Upper lobe of right lung (tissue), 1 donor: Measurements from ENCODE around the gene RHOG. TPM values are rescaled to one million over a fixed set of nuclear protein-coding genes. Genes with fewer than 3 reads are reported as not detected.

Experiments
- ATAC-seq: fragments of 200-7000 bp; cut with Tn5 transposase; one replicate; pipeline ENCODE4 v1.9.1; 2020; ENCODE audit warnings: mild to moderate bottlenecking, moderate library complexity
- DNase-seq: peaks from one replicate; pipeline ENCODE4 v3.0.0-alpha.2; 2020
- H3K27ac ChIP-seq: fragments of 200-600 bp; one replicate; pipeline ENCODE4 v1.8.0; 2022
- H3K27me3 ChIP-seq: fragments of 200-600 bp; one replicate; pipeline ENCODE4 v1.8.0; 2022; ENCODE audit warnings: mild to moderate bottlenecking
- H3K36me3 ChIP-seq: fragments of 200-600 bp; one replicate; pipeline ENCODE4 v1.8.0; 2022
- H3K4me1 ChIP-seq: fragments of 200-600 bp; one replicate; pipeline ENCODE4 v1.8.0; 2022
- H3K4me3 ChIP-seq: fragments of 200-600 bp; one replicate; pipeline ENCODE4 v1.8.0; 2022; ENCODE audit warnings: mild to moderate bottlenecking
- H3K9me3 ChIP-seq: fragments of 200-600 bp; one replicate; pipeline ENCODE4 v1.8.0; 2022
- CTCF ChIP-seq: fragments of 200-600 bp; IDR thresholded peaks from one replicate; pipeline ENCODE4 v1.8.0; 2022; ENCODE audit warnings: antibody characterized with exemption
- intact Hi-C: fragments of 100-400 bp; cut with DNase I; formaldehyde crosslinking; loops from one replicate; pipeline ENCODE4 v1.11.0; 2022
- total RNA-seq: library from RNA; stranded (reverse); fragmentation: NEBNext Ultra II Directional; extraction: Animal tissue kit (Norgen Biotek cat#: 25700); gene quantifications from one replicate; pipeline ENCODE4 v1.2.1, GENCODE V29; 2021
- donor health status: DM: no; HTN: yes; CAD: no; lungs with severe emphysema.

RHOG gene
- total RNA-seq, 1 donor from 2014 or later = 65.6 TPM

DNA sequence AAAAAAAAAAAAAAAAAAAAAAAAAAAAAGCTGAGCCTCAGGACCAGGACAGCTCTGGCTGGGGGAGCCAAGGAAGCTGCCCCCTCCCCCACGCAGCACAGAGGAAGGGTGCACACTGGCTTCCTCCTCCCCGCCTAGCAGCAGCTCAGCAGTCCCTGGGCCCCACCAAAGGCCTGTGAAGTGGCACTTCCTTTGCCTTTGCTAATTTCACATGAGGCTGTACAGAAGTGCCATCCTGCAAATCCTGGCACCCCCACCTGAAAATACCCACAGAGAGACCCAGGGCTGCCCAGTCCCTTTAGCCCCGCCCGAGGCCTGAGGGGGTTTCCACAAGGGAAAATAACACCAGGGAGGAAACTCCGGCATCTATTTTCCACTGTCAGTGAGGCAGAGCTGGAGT lies 3.9 kb downstream of the RHOG start:
- peak overlapping the region; percentile 23 for H3K4me3 ChIP-seq
- no peaks in the 10 kb centered on the region for H3K27me3 ChIP-seq
- peaks cover 75% of the 10 kb centered on the region for H3K4me1 ChIP-seq
- intact Hi-C loops = no loop called here
- ATAC-seq (no peak), DNase-seq (no peak)
- no peak for TF ChIP-seq CTCF
- H3K27ac ChIP-seq = peak overlapping the region; percentile 65
- no peaks in the 10 kb centered on the region for H3K9me3 ChIP-seq
- H3K36me3 ChIP-seq = no peaks in the 10 kb centered on the region

GRCh38 chr11:3835751-3836150 lies 5.0 kb downstream of the RHOG start:
- H3K27ac ChIP-seq = peak overlapping the region; percentile 55
- intact Hi-C loops = no loop called here
- H3K27me3 ChIP-seq = no peaks in the 10 kb centered on the region
- peaks cover 83% of the 10 kb centered on the region for H3K4me1 ChIP-seq
- H3K9me3 ChIP-seq = no peaks in the 10 kb centered on the region
- peaks cover under 1% of the 10 kb centered on the region for H3K36me3 ChIP-seq
- ATAC-seq (no peak), DNase-seq (no peak)
- TF ChIP-seq CTCF = no peak
- H3K4me3 ChIP-seq = no peak overlapping the region

GRCh38 chr11:3834664-3835461 lies 5.9 kb downstream of the RHOG start:
- DNase-seq (peak; percentile 72), ATAC-seq (peak; percentile 63)
- no peak for TF ChIP-seq CTCF
- H3K9me3 ChIP-seq = no peaks in the 10 kb centered on the region
- peaks cover 9% of the 10 kb centered on the region for H3K36me3 ChIP-seq
- H3K27ac ChIP-seq = peak overlapping the region; percentile 55
- no peak overlapping the region for H3K4me3 ChIP-seq
- intact Hi-C loops = no loop called here
- H3K4me1 ChIP-seq = peaks cover 89% of the 10 kb centered on the region
- no peaks in the 10 kb centered on the region for H3K27me3 ChIP-seq

DNA sequence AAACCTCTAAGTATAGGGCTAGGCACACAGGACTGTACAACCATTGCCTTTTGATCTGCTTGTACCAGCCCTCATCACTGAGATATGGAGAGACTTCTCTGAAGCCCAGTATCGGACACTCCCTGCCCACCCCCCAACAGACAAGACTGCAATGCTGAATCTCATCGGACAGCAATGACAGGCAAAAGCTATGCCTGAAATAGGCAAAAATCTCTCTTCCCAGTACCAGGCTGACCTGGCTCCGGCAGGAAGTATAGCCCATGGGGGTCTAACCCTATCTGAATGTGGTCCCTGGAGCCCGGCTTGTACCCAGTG lies 6.5 kb downstream of the RHOG start:
- Histone ChIP-seq H3K27me3 (no peaks in the 10 kb centered on the region), H3K4me1 (peaks cover 89% of the 10 kb centered on the region), H3K36me3 (peaks cover 15% of the 10 kb centered on the region), H3K4me3 (no peak overlapping the region), H3K9me3 (no peaks in the 10 kb centered on the region), H3K27ac (peak overlapping the region; percentile 55)
- no peak for DNase-seq
- ATAC-seq = no peak
- TF ChIP-seq CTCF = no peak
- intact Hi-C loops = no loop called here

DNA sequence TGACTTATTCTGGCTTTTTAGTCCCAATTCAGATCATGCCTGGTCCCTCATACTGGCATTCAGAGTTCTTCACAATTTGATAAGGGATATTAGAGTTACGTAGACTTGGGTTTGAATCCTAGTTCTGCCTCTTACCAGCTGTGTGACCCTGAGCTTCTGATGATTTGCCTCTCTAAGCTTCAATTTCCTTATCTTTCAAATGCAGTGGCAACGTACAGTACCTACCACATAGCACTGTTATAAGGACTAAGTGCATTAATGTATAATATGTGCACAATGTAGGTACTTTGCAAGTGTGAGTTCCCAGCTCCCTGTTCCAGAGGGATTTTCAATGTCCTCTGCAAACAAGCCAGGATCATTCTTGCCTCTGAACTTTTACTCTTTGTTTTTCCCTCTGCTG lies 7.3 kb downstream of the RHOG start:
- ATAC-seq (no peak), DNase-seq (no peak)
- no peaks in the 10 kb centered on the region for H3K27me3 ChIP-seq
- H3K4me1 ChIP-seq = peaks cover 82% of the 10 kb centered on the region
- H3K9me3 ChIP-seq = no peaks in the 10 kb centered on the region
- H3K27ac ChIP-seq = no peak overlapping the region
- H3K4me3 ChIP-seq = no peak overlapping the region
- no peak for TF ChIP-seq CTCF
- intact Hi-C loops = no loop called here
- H3K36me3 ChIP-seq = peaks cover 19% of the 10 kb centered on the region

- no peak for ATAC-seq
- DNase-seq = no peak
- Histone ChIP-seq H3K4me3 (no peak overlapping the region), H3K4me1 (peaks cover 75% of the 10 kb centered on the region), H3K9me3 (no peaks in the 10 kb centered on the region), H3K27ac (peak overlapping the region; percentile 32), H3K36me3 (peaks cover 23% of the 10 kb centered on the region), H3K27me3 (no peaks in the 10 kb centered on the region)
- intact Hi-C loops = no loop called here
- TF ChIP-seq CTCF = no peak
Observed at GRCh38 chr11:3832816-3833215, 7.9 kb downstream of the RHOG start.
